NCI-H187 (cell line): ENCODE measurements around the gene C15orf62.
A peak's percentile ranks its signal among the peaks of the same experiment; 100 is the strongest.

Experiments
- DNase-seq, 2 experiments: peaks; one replicate each; lab custom pipeline; 2025; lab: John Stamatoyannopoulos, UW

Gene C15orf62

GRCh38 chr15:40782609-40783227 is 12.9 kb downstream of the C15orf62 start:
- peak in 1 of 2 experiments; percentile 43 for DNase-seq

GRCh38 chr15:40785164-40785563 is 15.4 kb downstream of the C15orf62 start:
- DNase-seq = no peak

- DNase-seq = no peak
These were observed 16.0 kb downstream of the C15orf62 start for GRCh38 chr15:40785814-40786213.

GRCh38 chr15:40787344-40787841 is 17.6 kb downstream of the C15orf62 start:
- DNase-seq = no peak

GRCh38 chr15:40787991-40788390 is 18.2 kb downstream of the C15orf62 start:
- DNase-seq = no peak

GRCh38 chr15:40789119-40789518 is 19.3 kb downstream of the C15orf62 start:
- no peak for DNase-seq

GRCh38 chr15:40789999-40790398 is 20.2 kb downstream of the C15orf62 start:
- DNase-seq = no peak

- no peak for DNase-seq
These were observed 20.9 kb downstream of the C15orf62 start for GRCh38 chr15:40790718-40791117.

- DNase-seq = no peak
These were observed 22.6 kb downstream of the C15orf62 start for GRCh38 chr15:40792394-40792793.

- DNase-seq = no peak
These were observed 23.6 kb downstream of the C15orf62 start for GRCh38 chr15:40793216-40793989.

- DNase-seq = no peak
These were observed 26.3 kb downstream of the C15orf62 start for GRCh38 chr15:40796041-40796440.

GRCh38 chr15:40796512-40796911 is 26.7 kb downstream of the C15orf62 start:
- DNase-seq = no peak

GRCh38 chr15:40799523-40799922 is 29.7 kb downstream of the C15orf62 start:
- DNase-seq = no peak

GRCh38 chr15:40803076-40803475 is 33.3 kb downstream of the C15orf62 start:
- no peak for DNase-seq

- no peak for DNase-seq
These were observed 33.9 kb downstream of the C15orf62 start for GRCh38 chr15:40803688-40804087.

GRCh38 chr15:40806672-40807027 is 36.9 kb downstream of the C15orf62 start:
- no peak for DNase-seq

- peak; percentile 80 to 89 for DNase-seq
These were observed 37.5 kb downstream of the C15orf62 start, which contains the start of the genes DNAJC17 and ZFYVE19 for GRCh38 chr15:40807028-40807887. TSS of gene DNAJC17 (minus strand) at chr15:40807473. CDS start at chr15:40807446, 27 bp downstream. TSS of gene ZFYVE19 (plus strand) at chr15:40807089. CDS start at chr15:40807590, 501 bp downstream.

GRCh38 chr15:40807888-40808461 is 38.2 kb downstream of the C15orf62 start:
- DNase-seq = no peak

GRCh38 chr15:40808861-40809450 is 39.2 kb downstream of the C15orf62 start:
- no peak for DNase-seq

GRCh38 chr15:40812721-40813425 is 43.1 kb downstream of the C15orf62 start:
- DNase-seq = no peak
